Pancreas (tissue), 10 donors: ENCODE measurements around the gene RHOT2. TPM values are rescaled to one million over a fixed set of nuclear protein-coding genes. Genes with fewer than 3 reads are reported as not detected.

Experiments
- ATAC-seq, 4 donors: fragments of 200-7000 bp; cut with Tn5 transposase; one replicate each; pipeline versions ENCODE4 v1.8.0 to v1.9.1; 2020; ENCODE audit warnings: mild to moderate bottlenecking in 4 of 4, moderate library complexity in 4 of 4
- DNase-seq, 6 donors: peaks; one replicate each; pipeline ENCODE4 v3.0.0-alpha.2; 2020
- FAIRE-seq: peaks from 2 replicates; lab custom pipeline; 2012; peaks lifted over from hg19 to GRCh38; lab: Jason Lieb, UNC
- H3K27ac ChIP-seq, 4 donors: fragments of 200-600 bp; sonication (generic); 1 replicate in 3 of 4; 2 replicates in 1 of 4; pipeline versions ENCODE4 v1.5.0 to v1.8.0; 2020
- H3K27me3 ChIP-seq, 4 donors: fragments of 200-600 bp; one replicate each; pipeline ENCODE4 v1.8.0; 2021
- H3K36me3 ChIP-seq, 3 donors: fragments of 200-600 bp; sonication (generic) in 1 of 3; one replicate each; pipeline versions ENCODE4 v1.5.0 to v1.8.0; 2020 to 2021
- H3K4me1 ChIP-seq, 3 donors: fragments of 200-600 bp; one replicate each; pipeline ENCODE4 v1.8.0; 2021
- H3K4me3 ChIP-seq, 4 donors: fragments of 200-600 bp; sonication (generic) in 2 of 4; one replicate each; pipeline versions ENCODE4 v1.5.0 to v1.8.0; 2020 to 2021
- H3K9me3 ChIP-seq, 4 donors: fragments of 200-600 bp; one replicate each; pipeline ENCODE4 v1.8.0; 2021
- WGBS, 2 donors: extraction: QIAGEN DNeasy Blood & Tissue Kit; methylation state at CpG; one replicate each; pipeline ENCODE4 v1.1.7; 2013; 5-methylcytosine and 5-hydroxymethylcytosine counted together
- intact Hi-C, 3 donors: fragments of 100-400 bp; cut with DNase I; formaldehyde crosslinking; loops; one replicate each; pipeline versions ENCODE4 v1.11.1 to v1.14.2; 2022
- polyA plus RNA-seq, 2 donors: library from polyadenylated mRNA; stranded (reverse); fragments of 200-250 nt; gene quantifications; one replicate each; pipeline ENCODE4 v1.2.3, GENCODE V29; 2013
- total RNA-seq, 6 donors: library from RNA; stranded (reverse); fragmentation: NEBNext Ultra II Directional in 4 of 6; extraction: Animal tissue kit (Norgen Biotek cat#: 25700) in 4 of 6; gene quantifications; one replicate each; pipeline versions ENCODE4 v1.2.1 to v1.2.4, GENCODE V29; 2021 to 2023
- TF ChIP-seq, protein P1 (sequence below), 4 donors: fragments of 200-600 bp; sonication (generic) in 3 of 4; IDR thresholded peaks; one replicate each; pipeline versions ENCODE4 v1.5.0 to v1.8.0; 2021; ENCODE audit warnings: antibody characterized with exemption in 4 of 4
- donor health status: healthy with polysubstance abuse.
- donor health status: DM: no; HTN: no; CAD: no; lungs with moderate emphysema.
- donor health status: DM: no; HTN: no; CAD: no.
- donor health status: control.
- donor health status: control.
- donor health status: Bipolar disorder and iron deficiency.
- donor health status: DM: yes; HTN: yes; CAD: no.
- donor health status: DM: no; HTN: no; CAD: no.
- donor health status: DM: no; HTN: no; CAD: no.
- donor health status: DM: yes; HTN: yes; CAD: no.

The RHOT2 gene
- total and polyA plus RNA-seq, 8 donors = 33.5 to 265 (median 48.8) TPM

DNA sequence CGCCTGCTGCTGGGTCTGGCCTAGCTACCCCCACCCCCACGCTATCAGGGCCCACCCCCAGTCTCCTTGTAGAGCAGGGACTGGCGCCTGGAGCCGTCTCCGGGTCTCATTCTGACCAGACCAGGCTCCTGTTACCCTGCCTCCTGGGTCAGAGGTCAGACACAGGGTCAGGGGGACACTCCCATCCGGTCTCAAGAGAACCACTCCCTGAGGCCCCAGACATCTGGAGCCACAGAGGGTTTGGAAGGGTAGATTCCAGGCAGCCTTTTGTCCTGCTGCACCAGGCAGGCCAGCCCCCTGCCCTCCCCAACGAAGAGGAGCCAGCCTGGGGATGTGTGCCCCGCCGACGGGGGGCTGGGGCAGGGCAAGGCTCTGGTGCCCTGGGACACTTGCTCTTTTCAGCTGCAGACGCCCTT lies 38.1 kb upstream of the RHOT2 start:
- ATAC-seq = no peak

DNA sequence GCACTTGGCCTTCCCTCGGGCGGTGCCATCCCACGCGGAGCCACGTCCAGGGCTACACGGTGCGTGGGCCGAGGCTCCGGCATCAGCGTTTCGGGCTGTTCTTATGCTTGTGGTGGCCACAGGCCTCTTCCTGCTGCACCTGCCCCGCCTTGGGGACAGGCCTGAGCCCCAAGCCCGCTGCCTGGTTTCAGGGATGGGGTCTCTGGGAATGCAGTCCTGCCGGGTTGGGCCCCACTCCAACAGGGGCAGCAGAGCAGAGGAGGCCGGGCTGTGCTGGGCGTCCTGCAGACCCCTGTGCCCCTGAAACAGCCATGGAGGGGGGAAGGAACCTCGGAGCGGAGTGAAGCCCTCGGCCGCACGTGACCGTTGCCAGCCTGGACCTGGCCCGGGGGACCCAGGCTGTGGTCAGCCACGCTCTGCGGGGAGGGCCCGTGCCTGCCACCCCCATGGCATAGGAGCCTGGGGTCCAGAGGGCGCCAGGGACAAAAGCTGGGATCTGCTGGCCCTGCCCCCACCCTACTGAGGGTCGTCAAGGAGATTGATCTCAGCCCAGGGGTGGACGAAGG lies 37.6 kb upstream of the RHOT2 start:
- TF ChIP-seq, protein P1, sequence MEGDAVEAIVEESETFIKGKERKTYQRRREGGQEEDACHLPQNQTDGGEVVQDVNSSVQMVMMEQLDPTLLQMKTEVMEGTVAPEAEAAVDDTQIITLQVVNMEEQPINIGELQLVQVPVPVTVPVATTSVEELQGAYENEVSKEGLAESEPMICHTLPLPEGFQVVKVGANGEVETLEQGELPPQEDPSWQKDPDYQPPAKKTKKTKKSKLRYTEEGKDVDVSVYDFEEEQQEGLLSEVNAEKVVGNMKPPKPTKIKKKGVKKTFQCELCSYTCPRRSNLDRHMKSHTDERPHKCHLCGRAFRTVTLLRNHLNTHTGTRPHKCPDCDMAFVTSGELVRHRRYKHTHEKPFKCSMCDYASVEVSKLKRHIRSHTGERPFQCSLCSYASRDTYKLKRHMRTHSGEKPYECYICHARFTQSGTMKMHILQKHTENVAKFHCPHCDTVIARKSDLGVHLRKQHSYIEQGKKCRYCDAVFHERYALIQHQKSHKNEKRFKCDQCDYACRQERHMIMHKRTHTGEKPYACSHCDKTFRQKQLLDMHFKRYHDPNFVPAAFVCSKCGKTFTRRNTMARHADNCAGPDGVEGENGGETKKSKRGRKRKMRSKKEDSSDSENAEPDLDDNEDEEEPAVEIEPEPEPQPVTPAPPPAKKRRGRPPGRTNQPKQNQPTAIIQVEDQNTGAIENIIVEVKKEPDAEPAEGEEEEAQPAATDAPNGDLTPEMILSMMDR (IDR thresholded peaks at IDR 0.05) = no peak
- 60 to 67% methylated on average over 29 of the region's 29 CpGs for WGBS, 2 donors
- no peaks in the 10 kb centered on the region for H3K27me3 ChIP-seq
- H3K9me3 ChIP-seq = no peaks in the 10 kb centered on the region
- H3K27ac ChIP-seq = no peak overlapping the region
- peaks cover 0 to 42% (median 11%) of the 10 kb centered on the region in 3 donors for H3K36me3 ChIP-seq
- ATAC-seq (peak in 3 of 4 donors; percentile 4 to 6 (median 5)), FAIRE-seq (no peak), DNase-seq (peak in 3 of 6 donors; percentile 15 to 81 (median 51))
- no peak overlapping the region for H3K4me3 ChIP-seq
- H3K4me1 ChIP-seq = peaks cover 3 to 6% (median 5%) of the 10 kb centered on the region in 3 donors
- intact Hi-C loops = no loop called here

More for the DNA sequence above, 38.1 kb upstream of the RHOT2 start:
- Histone ChIP-seq H3K4me1 (peaks cover 3 to 6% (median 5%) of the 10 kb centered on the region in 3 donors), H3K27ac (no peak overlapping the region), H3K4me3 (no peak overlapping the region), H3K27me3 (no peaks in the 10 kb centered on the region), H3K9me3 (no peaks in the 10 kb centered on the region), H3K36me3 (peaks cover 0 to 43% (median 11%) of the 10 kb centered on the region in 3 donors)
- TF ChIP-seq, protein P1 (IDR thresholded peaks at IDR 0.05) = no peak
- intact Hi-C loops = no loop called here
- 72 to 78% methylated on average over 11 of the region's 11 CpGs for WGBS, 2 donors
- FAIRE-seq (no peak), DNase-seq (peak in 1 of 6 donors; percentile 29)

DNA sequence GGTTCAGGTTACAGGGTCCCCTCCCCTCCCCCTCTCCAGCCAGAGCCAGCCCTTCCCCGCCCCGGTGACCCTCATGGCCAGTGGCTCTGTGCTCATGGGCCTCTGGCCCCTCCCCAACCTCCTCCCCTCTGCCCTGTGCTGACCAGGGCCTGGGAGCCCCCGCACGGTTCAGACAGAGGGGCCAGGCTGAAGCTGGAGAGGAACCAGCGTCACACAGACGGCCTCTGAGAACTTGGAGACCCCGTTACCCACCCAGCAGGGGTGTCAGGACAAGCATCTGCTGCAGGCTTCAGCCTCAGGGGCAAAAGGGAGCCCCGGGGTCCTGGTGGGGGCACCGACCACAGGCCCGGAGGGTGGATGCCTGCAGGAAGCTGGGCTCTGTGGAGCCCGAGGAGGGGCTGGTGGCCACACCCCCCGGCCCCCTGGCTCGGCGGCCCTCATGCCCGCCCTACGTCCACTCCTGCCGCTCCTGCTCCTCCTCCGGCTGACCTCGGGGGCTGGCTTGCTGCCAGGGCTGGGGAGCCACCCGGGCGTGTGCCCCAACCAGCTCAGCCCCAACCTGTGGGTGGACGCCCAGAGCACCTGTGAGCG lies 37.0 kb upstream of the RHOT2 start, which contains the start of gene WFIKKN1:
Gene WFIKKN1, plus strand, starts transcription at position 171 of the 591 bp plus-strand sequence. Its CDS starts 269 bp downstream, at position 440.
- Histone ChIP-seq H3K9me3 (no peaks in the 10 kb centered on the region), H3K36me3 (peaks cover 0 to 36% (median 10%) of the 10 kb centered on the region in 3 donors), H3K27ac (no peak within 1 kb of the TSS), H3K27me3 (no peaks in the 10 kb centered on the region), H3K4me3 (no peak within 1 kb of the TSS), H3K4me1 (peaks cover 3 to 6% (median 5%) of the 10 kb centered on the region in 3 donors)
- ATAC-seq (peak; percentile 6 to 51 (median 28)), FAIRE-seq (no peak), DNase-seq (peak; percentile 58 to 92 (median 77))
- intact Hi-C loops = no loop called here
- WGBS, 2 donors = 4 to 6% methylated on average over 20 to 23 of the region's 23 CpGs
- TF ChIP-seq, protein P1 (IDR thresholded peaks at IDR 0.05) = no peak

DNA sequence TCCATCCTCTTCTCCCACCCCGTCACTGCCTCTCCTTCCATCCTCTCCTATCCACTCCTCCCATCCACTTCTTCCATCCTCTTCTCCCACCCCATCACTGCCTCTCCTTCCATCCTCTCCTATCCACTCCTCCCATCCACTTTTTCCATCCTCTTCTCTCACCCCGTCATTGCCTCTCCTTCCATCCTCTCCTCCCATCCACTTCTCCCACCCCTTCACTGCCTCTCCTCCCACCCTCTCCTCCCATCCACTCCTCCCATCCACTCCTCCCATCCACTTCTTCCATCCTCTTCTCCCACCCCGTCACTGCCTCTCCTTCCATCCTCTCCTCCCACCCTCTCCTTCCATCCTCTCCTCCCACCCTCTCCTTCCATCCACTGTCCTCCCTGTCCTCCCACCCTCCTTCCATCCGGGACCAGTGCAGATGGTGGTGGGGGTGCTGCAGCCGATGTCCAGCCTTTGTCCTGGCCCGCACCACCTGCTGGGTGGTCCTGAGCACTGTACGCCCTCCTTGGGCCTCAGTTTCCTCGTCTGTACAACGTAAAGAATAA lies 36.0 kb upstream of the RHOT2 start:
- ATAC-seq (no peak), DNase-seq (peak in 1 of 6 donors; percentile 20), FAIRE-seq (no peak)
- Histone ChIP-seq H3K27ac (no peak overlapping the region), H3K9me3 (no peaks in the 10 kb centered on the region), H3K4me1 (peaks cover 3 to 6% (median 5%) of the 10 kb centered on the region in 3 donors), H3K36me3 (peaks cover 0 to 27% (median 5%) of the 10 kb centered on the region in 3 donors), H3K4me3 (no peak overlapping the region), H3K27me3 (no peaks in the 10 kb centered on the region)
- intact Hi-C loops = no loop called here
- 38 to 58% methylated on average over 9 of the region's 9 CpGs for WGBS, 2 donors
- TF ChIP-seq, protein P1 (IDR thresholded peaks at IDR 0.05) = no peak
